HG03469 (cell line): Measurements from ENCODE around the gene PFDN5.

Source experiments
- ATAC-seq: cut with Tn5 transposase; IDR thresholded peaks from one replicate; pipeline ENCODE4 v1.9.1; 2021; ENCODE audit warnings: mild to moderate bottlenecking, moderate library complexity, moderate number of reproducible peaks; ENCODE audit not compliant: unreplicated experiment

The PFDN5 gene

GRCh38 chr12:53295070-53295890, at the start of gene PFDN5:
Gene PFDN5, plus strand, starts transcription at chr12:53295542. Its CDS starts 26 bp downstream, at chr12:53295568.
- ATAC-seq, result peak; percentile 66

GRCh38 chr12:53251477-53252348, 43.6 kb upstream of the PFDN5 start:
- no peak for ATAC-seq

GRCh38 chr12:53252349-53252916, 42.9 kb upstream of the PFDN5 start:
- ATAC-seq, result no peak

- ATAC-seq, result no peak
Observed at GRCh38 chr12:53253298-53253697, 42.0 kb upstream of the PFDN5 start.

GRCh38 chr12:53254816-53255545, 40.4 kb upstream of the PFDN5 start:
- ATAC-seq, result no peak

- ATAC-seq, result no peak
Observed at GRCh38 chr12:53255996-53256395, 39.3 kb upstream of the PFDN5 start.

GRCh38 chr12:53258541-53259539, 36.5 kb upstream of the PFDN5 start:
- no peak for ATAC-seq

GRCh38 chr12:53259891-53260290, 35.5 kb upstream of the PFDN5 start:
- ATAC-seq, result no peak

- no peak for ATAC-seq
Observed at GRCh38 chr12:53265783-53266182, 29.6 kb upstream of the PFDN5 start.

- no peak for ATAC-seq
Observed at GRCh38 chr12:53267306-53267998, 27.9 kb upstream of the PFDN5 start.

- ATAC-seq, result peak; percentile 52
Observed at GRCh38 chr12:53267999-53268629, 27.2 kb upstream of the PFDN5 start, which contains the start of gene ESPL1. Gene ESPL1, plus strand, starts transcription at chr12:53268299. Its CDS starts 468 bp downstream, at chr12:53268767.

- no peak for ATAC-seq
Observed at GRCh38 chr12:53268630-53269562, 26.4 kb upstream of the PFDN5 start.

GRCh38 chr12:53274445-53274844, 20.9 kb upstream of the PFDN5 start:
- no peak for ATAC-seq

GRCh38 chr12:53276511-53276910, 18.8 kb upstream of the PFDN5 start:
- no peak for ATAC-seq

GRCh38 chr12:53277981-53278380, 17.4 kb upstream of the PFDN5 start:
- ATAC-seq, result no peak

- no peak for ATAC-seq
Observed at GRCh38 chr12:53279283-53279869, 16.0 kb upstream of the PFDN5 start.
